ENCODE measurements around the gene CLIC1.

GRCh38 chr6:31767096-31767645 is 30.8 kb upstream of the CLIC1 start:
- TF ChIP-seq EP300 (IDR thresholded peaks at IDR 0.05), result no peak
- TF ChIP-seq POLR2A (IDR thresholded peaks at IDR 0.05), result no peak

Data from gastroesophageal sphincter (tissue), 2 donors.